Measurements from ENCODE around the gene CCDC85A.

- no peak for TF ChIP-seq CTCF (IDR thresholded peaks at IDR 0.05; ENCODE audit: low read length)
- no peak for TF ChIP-seq EZH2 (optimal IDR thresholded peaks at IDR 0.05; ENCODE audit: low read depth, low read length)
- TF ChIP-seq EZH2phosphoT487 (IDR thresholded peaks at IDR 0.05; ENCODE audit: low read length), result no peak
Measured at GRCh38 chr2:56361844-56362243, 178.1 kb downstream of the CCDC85A start.

Measured in MM.1S (cell line).